GM18517 (cell line): Measurements from ENCODE around the gene XYLT1.
"Not testable (repeated sequence)": the region's sequence is repeated elsewhere in the genome, so short reads cannot be mapped to it uniquely, and the experiment has no call there.

ENCODE experiments used
- ATAC-seq: cut with Tn5 transposase; IDR thresholded peaks from one replicate; pipeline ENCODE4 v1.9.1; 2021; ENCODE audit warnings: mild to moderate bottlenecking, moderate library complexity; ENCODE audit not compliant: unreplicated experiment

XYLT1 gene, protein sequence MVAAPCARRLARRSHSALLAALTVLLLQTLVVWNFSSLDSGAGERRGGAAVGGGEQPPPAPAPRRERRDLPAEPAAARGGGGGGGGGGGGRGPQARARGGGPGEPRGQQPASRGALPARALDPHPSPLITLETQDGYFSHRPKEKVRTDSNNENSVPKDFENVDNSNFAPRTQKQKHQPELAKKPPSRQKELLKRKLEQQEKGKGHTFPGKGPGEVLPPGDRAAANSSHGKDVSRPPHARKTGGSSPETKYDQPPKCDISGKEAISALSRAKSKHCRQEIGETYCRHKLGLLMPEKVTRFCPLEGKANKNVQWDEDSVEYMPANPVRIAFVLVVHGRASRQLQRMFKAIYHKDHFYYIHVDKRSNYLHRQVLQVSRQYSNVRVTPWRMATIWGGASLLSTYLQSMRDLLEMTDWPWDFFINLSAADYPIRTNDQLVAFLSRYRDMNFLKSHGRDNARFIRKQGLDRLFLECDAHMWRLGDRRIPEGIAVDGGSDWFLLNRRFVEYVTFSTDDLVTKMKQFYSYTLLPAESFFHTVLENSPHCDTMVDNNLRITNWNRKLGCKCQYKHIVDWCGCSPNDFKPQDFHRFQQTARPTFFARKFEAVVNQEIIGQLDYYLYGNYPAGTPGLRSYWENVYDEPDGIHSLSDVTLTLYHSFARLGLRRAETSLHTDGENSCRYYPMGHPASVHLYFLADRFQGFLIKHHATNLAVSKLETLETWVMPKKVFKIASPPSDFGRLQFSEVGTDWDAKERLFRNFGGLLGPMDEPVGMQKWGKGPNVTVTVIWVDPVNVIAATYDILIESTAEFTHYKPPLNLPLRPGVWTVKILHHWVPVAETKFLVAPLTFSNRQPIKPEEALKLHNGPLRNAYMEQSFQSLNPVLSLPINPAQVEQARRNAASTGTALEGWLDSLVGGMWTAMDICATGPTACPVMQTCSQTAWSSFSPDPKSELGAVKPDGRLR

DNA sequence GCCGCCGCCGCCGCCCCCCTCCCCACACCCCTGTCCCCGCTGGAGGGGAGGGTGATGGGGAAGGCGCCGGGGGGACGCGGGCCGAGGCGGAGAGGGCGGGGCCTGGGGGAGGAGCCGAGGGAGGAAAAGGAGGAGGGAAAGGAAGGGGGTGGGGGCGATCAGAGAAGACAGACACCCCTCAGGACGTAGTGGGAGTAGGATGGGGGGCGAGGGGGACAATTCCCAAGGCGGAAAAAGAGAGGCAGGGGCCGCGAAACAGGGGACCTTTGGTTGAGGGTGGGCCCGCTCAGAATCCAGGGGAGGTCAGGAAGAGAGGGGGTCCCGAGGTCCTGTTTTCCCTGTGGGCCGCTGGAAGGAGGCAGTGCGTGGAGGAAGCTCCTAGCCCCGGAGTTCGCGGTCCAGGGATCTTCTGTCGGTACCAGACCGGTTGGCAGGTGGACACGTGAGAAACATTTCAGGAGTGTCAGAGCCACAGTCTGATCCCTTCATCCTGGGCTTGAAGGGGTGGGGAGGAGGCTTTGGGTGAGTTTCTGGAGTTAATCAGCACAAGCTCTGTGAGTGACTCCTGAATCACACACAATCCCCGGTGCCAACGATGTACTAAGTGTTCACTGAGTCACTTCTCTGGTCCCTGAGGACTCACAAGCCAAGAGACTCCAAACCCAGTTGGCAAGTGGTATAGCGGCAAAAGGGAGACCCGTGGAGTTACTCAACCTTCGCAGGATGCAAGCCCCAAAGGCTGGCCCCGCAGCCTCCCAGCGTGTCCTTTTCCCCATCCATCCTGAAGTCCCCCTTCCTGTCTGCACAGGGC is at the start of gene XYLT1:
TSS of gene XYLT1 (minus strand) at position 53 of the 811 bp plus-strand sequence. CDS start 164 bp downstream, outside the sequence.
- no peak for ATAC-seq

DNA sequence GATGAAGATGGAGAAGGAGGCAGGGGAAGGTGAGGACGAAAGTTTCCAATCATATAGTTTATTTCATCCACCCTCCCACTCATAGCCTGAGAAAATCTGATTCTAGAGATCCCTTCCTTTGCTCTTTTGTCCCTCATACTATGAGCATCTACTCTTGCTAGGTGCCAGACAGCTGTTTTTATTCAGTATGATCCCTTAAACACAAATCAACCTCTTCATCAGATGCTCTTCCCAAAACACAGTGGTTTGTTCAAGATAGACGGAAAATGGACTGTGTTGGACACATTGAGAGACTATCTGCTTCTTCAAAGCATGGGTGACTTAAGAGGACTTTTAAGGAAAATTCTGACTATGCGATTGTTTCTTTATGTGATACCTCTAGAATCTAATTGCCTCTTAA is 49.4 kb upstream of the XYLT1 start:
- no peak for ATAC-seq

DNA sequence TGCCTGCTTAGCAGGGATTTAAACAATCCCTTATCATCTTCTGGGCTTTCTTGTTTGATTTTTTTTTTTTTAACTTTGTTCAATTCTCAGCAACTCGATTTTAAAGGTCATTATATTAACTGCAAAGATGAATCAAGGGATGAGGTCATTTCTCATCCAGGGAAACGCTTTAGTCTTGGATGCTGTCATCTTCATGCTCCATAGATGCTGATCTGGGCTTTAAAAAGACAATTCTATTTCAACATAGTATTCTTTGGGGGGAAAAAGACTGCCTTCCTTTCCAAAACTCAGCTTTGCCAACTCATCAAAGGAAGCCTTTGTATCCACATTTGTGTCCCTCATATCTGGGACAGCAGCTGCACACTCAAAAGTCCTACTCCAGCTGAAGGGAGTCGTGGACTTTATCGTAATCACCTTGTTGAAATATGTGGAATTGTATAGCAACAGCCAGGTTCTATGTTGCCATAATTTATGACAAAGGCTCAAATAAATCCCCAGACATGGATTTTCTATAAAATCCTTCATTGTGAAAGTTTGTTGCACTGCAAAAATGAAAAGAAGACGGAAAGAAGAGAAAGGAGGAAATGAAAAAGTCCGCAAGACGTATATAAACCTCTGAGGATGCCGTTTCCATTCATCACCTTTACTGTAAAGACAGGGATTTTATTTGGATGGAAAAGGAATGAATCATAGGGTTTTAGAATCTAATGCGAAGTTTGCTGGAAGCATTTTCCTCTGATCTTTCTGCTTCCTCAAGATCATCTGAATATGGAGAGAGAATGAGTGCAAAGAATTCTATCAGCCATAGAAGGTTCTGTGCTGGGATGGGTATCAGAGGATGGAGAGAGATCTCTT is 48.6 kb upstream of the XYLT1 start:
- no peak for ATAC-seq

DNA sequence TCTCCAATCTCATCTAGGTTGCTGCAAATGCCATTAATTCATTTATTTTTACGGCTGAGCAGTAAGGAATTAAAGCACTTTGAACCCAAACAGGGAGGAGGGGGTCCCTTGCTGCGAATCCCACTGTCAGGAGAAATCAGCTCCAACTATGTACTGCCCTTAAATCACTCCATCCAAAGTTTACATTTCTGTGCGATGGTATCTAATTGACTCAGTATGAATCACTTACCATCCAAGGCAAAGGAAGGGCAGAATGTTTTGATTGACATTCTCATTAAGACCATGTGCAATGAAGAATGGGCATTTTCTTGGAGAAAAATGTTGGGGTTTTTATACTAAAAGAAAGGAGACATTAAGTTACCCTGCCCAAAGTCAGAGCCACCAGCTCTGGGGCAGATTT is 47.7 kb upstream of the XYLT1 start:
- no peak for ATAC-seq

DNA sequence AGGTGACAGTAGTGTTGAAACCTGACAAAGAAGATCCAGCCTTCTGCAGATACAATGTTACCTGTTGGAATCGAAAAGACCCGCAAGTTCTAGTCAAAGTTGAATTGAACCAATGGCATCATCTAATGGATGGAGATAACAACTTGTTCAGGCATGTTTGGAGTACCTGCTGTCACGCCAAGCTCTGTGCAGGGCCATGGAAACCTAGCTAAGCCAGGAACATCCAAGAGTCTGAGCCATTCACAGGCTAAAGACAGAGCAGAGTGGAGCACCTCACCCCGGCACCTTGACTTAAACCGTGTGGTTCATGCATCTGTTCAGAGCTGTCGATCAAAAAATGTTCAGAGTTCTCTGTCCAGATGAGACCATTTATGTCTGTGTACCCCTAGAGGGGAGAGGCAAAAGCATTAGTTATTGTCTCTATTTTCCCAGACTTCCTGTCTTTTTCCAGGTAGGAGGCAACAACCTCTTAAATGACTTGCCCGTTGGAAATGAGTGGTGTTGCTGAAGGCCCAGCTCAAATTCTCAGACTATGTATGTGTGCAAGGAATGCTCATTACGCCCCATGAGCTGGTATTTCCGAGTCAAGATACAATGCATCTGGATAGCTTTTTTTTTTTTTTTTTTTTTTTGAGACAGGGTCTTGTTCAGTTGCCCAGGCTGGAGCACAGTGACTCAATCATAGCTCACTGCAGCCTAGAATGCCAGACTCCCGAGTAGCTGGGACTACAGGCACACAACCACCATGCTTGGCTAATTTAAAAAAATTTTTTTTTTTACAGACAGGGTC is 44.9 kb upstream of the XYLT1 start:
- ATAC-seq: no peak

DNA sequence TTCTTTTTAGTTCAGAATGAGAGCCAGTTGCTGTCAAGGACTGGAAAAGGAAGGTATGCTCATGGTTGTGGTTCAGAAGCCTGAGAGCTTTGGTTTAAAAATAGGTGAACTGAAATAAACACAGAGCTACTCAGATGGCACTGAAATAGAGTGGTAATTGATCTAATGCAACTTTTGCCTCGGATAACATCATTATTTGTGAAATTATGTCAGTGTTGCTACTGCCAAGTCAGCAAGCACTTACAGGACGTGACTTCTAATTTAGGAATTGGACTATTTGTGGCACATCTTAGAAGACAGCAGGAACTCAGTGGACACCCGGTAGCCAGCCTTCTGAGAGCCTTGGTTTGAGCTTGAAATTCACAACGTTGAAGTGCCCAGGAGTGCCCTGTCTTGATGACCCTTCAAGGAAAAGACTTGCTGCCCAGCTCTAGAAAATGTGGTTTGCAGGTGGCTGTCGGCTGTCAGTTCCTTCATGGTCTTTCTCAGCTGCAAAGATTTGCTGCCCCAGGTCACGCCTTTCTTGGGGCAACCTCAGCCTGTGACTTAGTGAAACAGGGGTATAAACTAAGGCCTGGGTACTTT is 42.0 kb upstream of the XYLT1 start:
- no peak for ATAC-seq

DNA sequence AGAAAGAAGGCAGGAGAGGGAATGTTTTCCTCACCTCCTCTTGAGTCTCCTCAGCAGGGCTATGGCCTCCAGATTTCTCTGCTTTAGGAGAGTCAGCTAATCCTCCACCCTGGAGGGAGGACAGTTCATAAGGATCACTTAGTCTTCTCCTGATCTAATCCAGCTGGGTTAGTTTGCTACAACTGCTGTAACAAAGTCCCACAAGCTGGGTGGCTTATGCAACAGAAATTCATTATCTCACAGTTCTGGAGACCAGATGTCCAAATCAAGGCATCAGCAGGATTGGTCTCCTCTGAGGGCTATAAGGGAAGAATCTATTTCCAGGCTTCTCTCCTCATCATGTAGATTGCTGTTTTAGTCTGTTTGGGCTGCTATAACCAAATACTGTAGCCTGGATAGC is 40.6 kb upstream of the XYLT1 start:
- no peak for ATAC-seq

DNA sequence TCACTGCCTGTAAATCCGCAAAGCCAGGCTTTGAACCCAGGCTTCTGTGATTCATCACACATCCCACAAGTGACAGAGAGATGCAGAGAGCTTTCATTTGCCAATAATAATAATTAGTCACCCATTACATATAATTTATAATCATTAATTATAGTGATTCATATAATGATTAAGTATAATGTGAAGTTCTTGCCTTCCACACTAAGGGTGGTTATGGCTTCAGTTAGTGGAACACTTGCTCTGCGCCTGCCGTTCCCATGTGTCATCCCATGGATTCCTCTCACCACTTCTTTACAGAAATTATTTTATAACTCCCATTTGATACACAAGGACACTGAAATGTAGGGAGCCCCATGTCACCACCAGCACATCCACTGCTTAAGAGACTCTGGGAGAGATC is 39.8 kb upstream of the XYLT1 start:
- ATAC-seq: no peak

DNA sequence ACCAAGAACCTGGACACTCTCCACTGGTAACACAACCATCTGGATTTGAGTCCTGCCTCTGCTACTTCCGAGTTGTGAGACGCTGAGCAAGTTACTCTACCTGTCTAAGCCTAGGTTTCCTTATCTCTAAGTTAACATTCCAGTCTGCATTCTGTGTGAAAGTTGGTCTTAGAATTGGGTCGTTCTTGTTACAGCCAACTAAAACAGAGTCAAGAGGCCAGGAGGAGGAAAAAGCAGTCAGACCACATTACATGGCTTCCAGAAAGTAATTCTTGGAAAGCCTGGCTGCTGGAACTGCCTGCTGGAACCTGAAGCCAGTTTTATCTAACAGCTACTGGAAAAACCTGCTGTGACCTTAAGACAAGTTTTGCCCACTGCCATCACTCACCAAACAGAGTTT is 38.4 kb upstream of the XYLT1 start:
- ATAC-seq: no peak

DNA sequence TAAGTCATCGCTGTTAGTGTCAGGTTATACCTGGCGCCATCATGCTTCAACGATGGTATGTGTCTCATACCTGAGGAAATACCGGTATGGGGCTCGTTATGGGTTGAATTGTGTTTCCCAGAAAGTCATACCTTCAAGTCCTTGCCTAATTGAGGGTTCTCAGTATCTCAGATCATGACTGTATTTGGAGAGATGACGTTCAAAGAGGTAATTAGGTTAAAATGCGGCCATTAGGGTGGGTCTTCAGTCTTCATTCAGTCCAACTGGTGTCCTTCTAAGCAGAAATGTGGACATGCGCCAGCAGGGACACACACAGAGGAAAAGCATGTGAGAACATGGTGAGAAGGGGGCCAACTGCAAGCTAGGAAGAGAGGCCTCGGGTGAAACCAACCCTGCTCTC is 37.5 kb upstream of the XYLT1 start:
- ATAC-seq: no peak

DNA sequence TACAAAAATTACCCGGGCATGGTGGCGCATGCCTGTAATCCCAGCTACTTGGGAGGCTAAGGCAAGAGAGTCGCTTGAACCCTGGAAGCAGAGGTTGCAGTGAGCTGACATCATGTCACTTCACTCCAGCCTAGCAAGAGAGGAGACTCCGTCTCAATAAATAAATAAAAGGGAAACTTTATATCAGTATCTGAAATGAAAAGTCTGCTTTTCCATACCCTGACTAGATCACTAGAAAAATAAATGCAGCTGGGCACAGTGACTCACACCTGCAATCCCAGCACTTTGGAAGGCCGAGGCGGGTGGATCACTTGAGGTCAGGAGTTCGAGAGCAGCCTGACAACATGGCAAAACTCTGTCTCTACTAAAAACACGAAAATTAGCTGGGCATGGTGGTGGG is 36.8 kb upstream of the XYLT1 start:
- not testable (repeated sequence) for ATAC-seq

DNA sequence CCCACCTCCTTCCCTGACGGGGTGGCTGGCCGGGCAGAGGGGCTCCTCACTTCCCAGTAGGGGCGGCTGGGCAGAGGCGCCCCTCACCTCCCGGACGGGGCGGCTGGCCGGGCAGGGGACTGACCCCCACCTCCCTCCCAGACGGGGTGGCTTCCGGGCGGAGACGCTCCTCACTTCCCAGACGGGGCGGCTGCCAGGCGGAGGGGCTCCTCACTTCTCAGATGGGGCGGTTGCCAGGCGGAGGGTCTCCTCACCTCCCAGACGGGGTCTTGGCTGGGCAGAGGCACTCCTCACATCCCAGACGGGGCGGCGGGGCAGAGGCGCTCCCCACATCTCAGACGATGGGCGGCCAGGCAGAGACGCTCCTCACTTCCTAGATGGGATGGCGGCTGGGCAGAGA is 35.1 kb upstream of the XYLT1 start:
- ATAC-seq: not testable (repeated sequence)

DNA sequence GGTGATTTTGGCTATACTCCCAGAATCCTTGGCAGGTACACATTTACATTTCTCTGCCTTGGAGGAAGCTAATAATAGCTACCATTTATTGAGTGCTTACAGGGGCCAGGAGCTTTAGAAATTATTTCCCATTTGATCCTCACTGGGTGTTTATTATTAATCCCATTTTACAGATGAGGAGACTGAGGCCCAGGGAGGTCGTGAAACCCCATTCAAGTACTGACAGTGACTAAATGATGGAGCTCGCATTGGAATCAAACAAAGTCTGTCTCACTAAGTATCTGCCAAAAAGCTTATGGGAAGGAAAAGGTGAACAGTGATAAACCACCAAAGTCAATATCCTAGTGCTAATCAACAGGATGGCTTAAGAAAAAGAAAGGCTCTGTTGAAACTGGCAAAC is 33.3 kb upstream of the XYLT1 start:
- ATAC-seq: no peak

DNA sequence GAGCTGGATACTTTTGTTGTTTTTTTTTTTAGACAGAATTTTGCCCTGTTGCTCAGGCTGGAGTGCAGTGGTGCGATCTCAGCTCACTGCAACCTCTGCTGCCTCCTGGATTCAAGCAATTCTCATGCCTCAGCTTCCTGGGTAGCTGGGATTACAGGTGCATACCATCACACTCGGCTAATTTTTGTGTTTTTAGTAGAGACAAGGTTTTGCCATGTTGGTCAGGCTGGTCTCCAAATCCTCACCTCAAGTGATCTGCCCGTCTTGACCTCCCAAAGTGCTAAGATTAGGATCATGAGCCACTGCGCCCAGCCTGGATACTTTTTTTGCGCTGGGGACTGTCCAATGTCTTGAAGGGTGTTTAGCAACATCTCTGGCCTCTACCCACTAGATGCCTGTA is 32.6 kb upstream of the XYLT1 start:
- no peak for ATAC-seq

DNA sequence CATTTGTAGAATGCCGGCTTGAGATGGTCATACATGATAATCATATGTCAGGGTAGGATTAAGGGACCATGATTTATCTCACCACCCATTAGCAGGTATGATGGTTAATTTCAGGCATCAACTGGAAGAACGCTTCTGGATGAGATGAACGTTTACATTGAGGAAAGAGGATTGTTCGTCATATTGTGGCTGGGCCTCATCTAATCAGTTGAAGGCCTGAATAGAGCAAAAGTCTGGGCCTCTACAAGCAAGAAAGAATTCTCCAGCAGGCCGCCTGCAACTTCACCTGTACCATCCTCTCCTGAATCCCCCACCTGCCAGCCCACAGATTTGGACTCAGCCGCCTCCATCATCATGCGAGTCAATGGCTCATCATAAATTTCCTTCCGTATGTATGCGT is 30.6 kb upstream of the XYLT1 start:
- ATAC-seq: no peak

DNA sequence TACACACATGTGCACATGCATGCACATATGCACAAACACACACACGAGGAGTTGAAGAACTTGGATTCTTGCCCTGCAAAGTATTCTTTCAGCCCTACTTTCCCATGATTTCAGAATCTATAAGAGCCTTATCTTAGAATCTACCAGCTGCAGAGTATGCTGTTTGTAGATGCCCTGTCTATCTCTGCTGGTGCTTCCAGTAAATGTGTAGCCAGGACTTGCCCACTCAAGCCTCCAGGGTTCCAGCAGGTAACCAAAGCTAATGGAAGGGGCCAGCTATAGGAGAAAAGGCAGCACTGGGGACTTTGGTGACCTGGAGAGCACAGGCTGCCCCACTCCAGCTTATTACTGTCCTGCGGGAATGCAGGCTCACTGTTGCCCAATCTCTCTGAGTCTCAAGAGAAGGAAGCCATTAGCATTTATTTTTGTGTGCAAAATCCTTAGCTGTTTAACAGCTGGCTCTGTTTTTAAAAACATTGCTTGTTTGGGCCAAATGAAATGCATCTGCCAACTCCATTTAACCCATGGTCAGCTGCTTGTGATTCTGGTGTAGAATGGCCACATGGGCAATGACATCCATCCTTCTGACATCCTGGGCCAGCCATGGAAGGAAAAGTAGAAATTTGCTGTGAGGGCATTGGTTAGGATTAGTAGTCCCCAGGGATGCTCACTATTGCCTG is 28.6 kb upstream of the XYLT1 start:
- no peak for ATAC-seq

DNA sequence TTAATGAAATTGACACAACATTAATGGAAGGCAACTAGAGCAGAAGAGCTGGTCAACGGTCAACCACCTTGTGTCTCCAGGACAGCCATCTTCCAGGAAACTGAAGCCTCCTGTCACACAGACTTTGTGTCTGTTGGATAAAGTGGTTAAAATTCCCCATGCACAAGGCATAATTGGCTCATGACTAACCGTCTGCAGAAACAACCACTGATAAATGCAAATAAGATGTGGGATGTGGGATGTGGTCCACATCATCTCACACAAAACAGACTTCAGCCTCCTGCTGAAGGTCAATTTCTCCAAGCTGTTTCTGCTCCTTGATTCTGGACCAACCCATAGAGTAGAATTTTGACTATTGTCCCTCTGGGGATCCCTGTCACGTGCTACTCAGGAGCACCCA is 26.9 kb upstream of the XYLT1 start:
- no peak for ATAC-seq

DNA sequence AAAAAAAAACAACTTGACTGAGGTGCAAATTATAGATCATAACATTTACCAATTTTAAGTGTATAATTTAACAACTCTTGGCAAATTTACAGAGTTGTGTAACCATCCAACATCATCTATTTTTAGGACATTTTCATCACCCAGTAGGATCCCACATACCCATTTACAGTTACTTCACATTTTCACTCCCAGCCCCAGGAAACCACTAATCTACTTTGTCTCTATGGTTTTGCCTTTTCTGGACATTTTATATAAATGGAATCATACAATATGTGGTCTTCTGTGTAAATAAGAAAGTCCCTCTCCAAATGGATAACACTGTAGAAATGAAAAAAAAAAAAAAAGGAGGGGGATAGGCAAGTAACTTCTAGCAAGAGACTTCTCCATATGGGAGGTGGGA is 26.1 kb upstream of the XYLT1 start:
- ATAC-seq: no peak
